ACC112 (cell line): ENCODE data around the gene ZNF423.
"Not testable (repeated sequence)": the region's sequence is repeated elsewhere in the genome, so short reads cannot be mapped to it uniquely, and the experiment has no call there.

Experiments
- H2AFZ ChIP-seq: fragments of 200-600 bp; sonication (generic); one replicate; pipeline ENCODE4 v1.6.0; 2017; ENCODE audit warnings: antibody characterized with exemption, low read length; ENCODE audit not compliant: unreplicated experiment
- H3K27ac ChIP-seq: fragments of 200-600 bp; sonication (generic); 2 replicates; pipeline ENCODE4 v1.5.1; 2014; ENCODE audit warnings: low read depth, mild to moderate bottlenecking, antibody characterized with exemption, low read length, moderate library complexity
- H3K27me3 ChIP-seq: fragments of 200-600 bp; sonication (generic); 2 replicates; pipeline ENCODE4 v1.6.1; 2014; ENCODE audit warnings: mild to moderate bottlenecking, antibody characterized with exemption, low read length, moderate library complexity, mixed read lengths; ENCODE audit not compliant: insufficient read depth
- H3K36me3 ChIP-seq: fragments of 200-600 bp; sonication (generic); 2 replicates; pipeline ENCODE4 v1.6.1; 2016; ENCODE audit warnings: mild to moderate bottlenecking, antibody characterized with exemption, low read length, moderate library complexity, mixed read lengths; ENCODE audit not compliant: insufficient read depth
- H3K4me1 ChIP-seq: fragments of 200-600 bp; sonication (generic); one replicate; pipeline ENCODE4 v1.6.1; 2016; ENCODE audit warnings: low read length, mixed read lengths; ENCODE audit not compliant: insufficient read depth, unreplicated experiment, control insufficient read depth
- H3K4me3 ChIP-seq: fragments of 200-600 bp; sonication (generic); 2 replicates; pipeline ENCODE4 v1.5.1; 2014; ENCODE audit warnings: mild to moderate bottlenecking, low read depth, low read length
- H3K79me2 ChIP-seq: fragments of 200-600 bp; sonication (generic); one replicate; pipeline ENCODE4 v1.6.0; 2016; ENCODE audit warnings: low read length; ENCODE audit not compliant: control insufficient read depth, unreplicated experiment, insufficient read depth

The ZNF423 gene

DNA sequence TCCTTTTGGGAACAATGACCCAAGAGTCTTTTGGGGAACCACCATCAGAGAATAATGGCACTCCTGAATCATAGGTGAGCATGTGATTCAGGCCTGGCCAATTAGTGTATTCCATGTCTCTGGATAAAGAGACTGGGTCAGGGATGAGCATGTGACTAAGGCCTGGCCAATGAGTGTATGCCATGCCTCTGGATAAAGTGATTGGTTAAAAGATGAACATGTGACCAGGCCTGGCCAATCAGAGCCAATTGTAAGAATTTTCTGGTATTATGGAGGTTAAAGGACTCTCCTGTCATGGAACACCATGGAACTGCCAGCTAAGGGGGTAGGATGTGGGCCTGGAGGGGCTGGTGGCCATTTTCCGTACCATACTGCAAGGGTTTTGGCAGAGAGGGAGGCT lies 288.0 kb downstream of the ZNF423 start:
- Histone ChIP-seq H3K79me2 (no peaks in the 10 kb centered on the region), H2AFZ (no peak overlapping the region), H3K27ac (no peak overlapping the region), H3K4me3 (no peak overlapping the region), H3K4me1 (no peaks in the 10 kb centered on the region), H3K27me3 (no peaks in the 10 kb centered on the region), H3K36me3 (no peaks in the 10 kb centered on the region)

DNA sequence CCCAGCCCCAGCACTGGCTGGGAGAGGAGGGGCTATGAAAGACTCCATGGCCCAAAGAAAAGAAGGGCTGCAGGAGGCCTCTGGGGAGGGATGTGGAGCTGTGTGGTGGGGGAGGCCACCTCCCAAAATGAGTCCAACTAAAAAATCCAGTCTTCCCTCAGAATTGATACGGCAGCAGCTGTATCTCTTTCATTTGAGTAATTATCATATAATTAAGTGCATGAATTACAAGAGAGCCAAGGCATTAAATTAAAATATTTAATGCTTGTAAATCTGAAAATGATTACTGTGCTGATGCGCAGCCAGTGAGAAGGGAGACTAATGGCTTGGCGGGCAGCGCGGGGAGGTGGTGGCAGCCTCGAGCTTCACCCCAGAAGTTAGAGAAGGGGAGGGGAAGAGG lies 289.5 kb downstream of the ZNF423 start:
- Histone ChIP-seq H2AFZ (no peak overlapping the region), H3K27me3 (no peaks in the 10 kb centered on the region; the same call in 1 of the 2 replicates), H3K27ac (no peak overlapping the region), H3K36me3 (no peaks in the 10 kb centered on the region), H3K79me2 (no peaks in the 10 kb centered on the region), H3K4me3 (no peak overlapping the region), H3K4me1 (no peaks in the 10 kb centered on the region)

DNA sequence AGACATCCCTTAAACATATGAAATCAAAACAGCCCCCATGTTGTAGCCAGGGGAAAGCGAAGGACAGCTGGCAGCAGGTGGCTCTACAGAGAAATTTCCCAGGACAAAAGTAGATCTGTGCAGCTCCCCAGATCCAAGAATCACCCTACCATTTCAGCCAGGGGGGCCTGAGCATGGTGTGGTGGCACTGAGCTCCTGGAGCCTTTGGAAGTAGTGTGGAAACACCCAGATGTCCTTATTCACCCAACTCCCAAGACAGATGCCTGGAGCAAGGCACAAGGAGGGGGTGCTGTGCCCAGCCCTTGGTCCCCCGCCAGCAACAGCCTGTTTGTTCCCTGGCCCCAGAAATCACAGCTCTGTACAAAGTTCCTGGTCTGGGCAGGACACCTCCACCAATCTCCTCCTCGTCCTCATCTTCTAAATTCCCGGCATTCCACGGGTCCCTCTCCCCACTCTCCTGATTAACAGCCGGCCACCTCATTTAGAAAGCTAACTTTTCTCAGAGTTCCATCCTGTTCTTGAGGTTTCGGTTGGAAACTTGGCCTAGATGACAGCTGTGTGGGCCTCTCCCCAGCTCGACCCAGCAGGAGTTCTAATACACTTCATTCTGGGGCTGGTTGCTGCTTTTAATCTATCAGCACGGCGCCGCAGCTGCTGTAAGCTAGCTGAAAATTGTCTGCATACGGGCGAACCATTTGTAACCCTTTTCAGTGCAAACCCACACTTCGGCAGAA lies 291.2 kb downstream of the ZNF423 start:
- Histone ChIP-seq H3K36me3 (no peaks in the 10 kb centered on the region), H3K4me1 (no peaks in the 10 kb centered on the region), H3K27ac (no peak overlapping the region), H3K4me3 (no peak overlapping the region), H3K79me2 (no peaks in the 10 kb centered on the region), H2AFZ (no peak overlapping the region), H3K27me3 (peaks cover 14% of the 10 kb centered on the region)

DNA sequence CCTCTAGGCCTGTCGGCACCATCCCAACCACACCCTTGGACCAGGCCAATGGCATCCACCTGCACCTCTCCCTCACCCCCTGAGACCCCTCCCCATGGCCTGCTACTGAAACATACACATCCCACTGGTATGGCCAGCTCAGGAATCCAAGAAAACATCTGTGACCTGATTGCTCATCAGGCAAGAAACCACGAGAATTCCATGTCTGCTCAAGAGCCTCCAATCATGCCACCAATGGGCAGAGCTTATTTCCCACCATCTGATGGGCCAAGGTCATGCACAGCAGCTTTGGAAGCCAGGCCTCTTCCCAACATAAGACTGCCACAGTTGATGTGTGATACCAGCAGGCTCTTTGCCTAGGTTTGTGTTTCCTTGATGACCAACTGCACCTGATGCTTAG lies 292.2 kb downstream of the ZNF423 start:
- Histone ChIP-seq H3K4me1 (no peaks in the 10 kb centered on the region), H3K4me3 (no peak overlapping the region)

DNA sequence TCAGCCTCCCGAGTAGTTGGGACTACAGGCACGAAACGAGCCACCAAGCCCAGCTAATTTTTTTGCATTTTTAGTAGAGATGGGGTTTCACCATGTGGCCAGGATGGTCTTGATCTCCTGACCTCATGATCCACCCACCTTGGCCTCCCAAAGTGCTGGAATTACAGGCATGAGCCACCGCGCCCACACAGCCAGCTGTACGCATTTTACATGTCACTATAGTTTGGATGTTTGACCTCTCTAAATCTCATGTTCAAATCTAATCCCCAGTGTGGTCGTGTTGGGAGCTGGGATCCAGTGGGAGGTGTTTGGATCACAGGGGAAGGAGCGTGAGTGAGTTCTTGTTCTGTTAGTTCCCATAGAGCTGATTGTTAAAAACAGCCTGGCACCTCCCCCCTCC lies 293.0 kb downstream of the ZNF423 start:
- H3K27me3 ChIP-seq, result peaks cover 19% of the 10 kb centered on the region
- not testable (repeated sequence) for H3K4me1 ChIP-seq, H2AFZ ChIP-seq

More for the DNA sequence above, 292.2 kb downstream of the ZNF423 start:
- Histone ChIP-seq H3K27ac (no peak overlapping the region), H3K79me2 (no peaks in the 10 kb centered on the region), H2AFZ (no peak overlapping the region), H3K36me3 (no peaks in the 10 kb centered on the region), H3K27me3 (peaks cover 19% of the 10 kb centered on the region)

DNA sequence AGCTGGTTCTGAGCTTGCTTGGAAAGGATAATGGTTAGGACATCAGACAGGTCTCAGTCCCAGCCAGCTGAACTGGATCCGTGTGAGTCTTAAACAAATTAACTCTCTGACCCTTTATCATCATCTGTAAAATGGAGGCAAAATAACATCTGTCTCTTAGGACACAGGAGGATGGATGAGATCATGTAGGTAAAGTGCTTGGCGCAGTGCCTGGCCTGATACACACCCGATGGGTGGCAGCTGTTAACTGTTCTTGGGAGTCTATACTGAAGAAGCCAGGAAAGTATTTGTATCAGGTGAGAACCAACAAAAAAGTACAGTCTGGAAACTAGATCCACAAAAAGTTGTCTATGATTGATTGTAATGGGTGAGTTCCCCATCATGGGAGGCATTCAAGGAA lies 293.7 kb downstream of the ZNF423 start:
- peaks cover 19% of the 10 kb centered on the region for H3K27me3 ChIP-seq
- H2AFZ ChIP-seq, result no peak overlapping the region

More for the DNA sequence above, 293.0 kb downstream of the ZNF423 start:
- not testable (repeated sequence) for H3K4me3 ChIP-seq, H3K36me3 ChIP-seq, H3K79me2 ChIP-seq, H3K27ac ChIP-seq

DNA sequence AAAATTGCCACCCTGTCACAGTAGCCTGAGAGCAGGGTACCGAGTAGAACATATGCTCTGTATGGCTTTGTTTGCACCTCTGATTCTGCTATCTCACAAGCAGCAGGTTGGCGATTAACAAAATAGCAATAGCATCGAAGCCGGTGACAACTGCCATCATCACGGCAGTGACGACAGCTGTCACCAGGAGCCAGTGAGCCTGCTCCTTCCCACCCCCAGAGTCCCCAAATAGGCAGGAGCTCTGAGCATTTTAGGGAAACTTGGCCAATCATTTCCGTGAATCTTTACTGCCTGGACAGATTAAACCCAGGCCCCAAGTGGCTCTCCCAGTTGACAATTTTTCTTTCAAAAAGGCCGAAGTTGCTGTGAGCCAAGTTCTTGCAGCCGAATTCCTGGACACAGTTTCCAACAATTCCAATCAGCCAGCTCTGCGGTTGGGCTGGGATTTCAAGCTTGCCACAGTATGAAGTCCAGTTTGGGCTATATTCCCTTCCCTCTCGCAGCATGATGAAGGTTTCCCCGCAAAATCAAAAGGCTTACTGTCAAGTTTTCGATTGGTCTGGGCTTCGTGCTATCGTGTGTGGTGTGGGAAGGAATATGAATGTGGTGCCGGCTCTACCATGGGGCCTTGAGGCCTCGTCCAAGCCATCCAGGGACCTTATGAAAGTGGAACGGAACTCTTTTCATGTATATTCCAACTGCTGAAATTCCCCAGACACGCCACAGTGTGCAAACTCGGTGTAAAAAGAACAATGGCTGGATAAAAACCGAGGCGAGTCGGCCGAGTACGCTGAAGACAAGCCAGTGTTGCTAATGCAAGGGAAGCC lies 295.7 kb downstream of the ZNF423 start:
- Histone ChIP-seq H3K79me2 (no peaks in the 10 kb centered on the region), H2AFZ (no peak overlapping the region), H3K4me1 (no peaks in the 10 kb centered on the region), H3K27me3 (peaks cover 25% of the 10 kb centered on the region), H3K36me3 (no peaks in the 10 kb centered on the region), H3K27ac (no peak overlapping the region), H3K4me3 (no peak overlapping the region)

More for the DNA sequence above, 293.7 kb downstream of the ZNF423 start:
- no peak overlapping the region for H3K27ac ChIP-seq
- H3K4me3 ChIP-seq, result no peak overlapping the region
- no peaks in the 10 kb centered on the region for H3K79me2 ChIP-seq
- no peaks in the 10 kb centered on the region for H3K36me3 ChIP-seq
- no peaks in the 10 kb centered on the region for H3K4me1 ChIP-seq

DNA sequence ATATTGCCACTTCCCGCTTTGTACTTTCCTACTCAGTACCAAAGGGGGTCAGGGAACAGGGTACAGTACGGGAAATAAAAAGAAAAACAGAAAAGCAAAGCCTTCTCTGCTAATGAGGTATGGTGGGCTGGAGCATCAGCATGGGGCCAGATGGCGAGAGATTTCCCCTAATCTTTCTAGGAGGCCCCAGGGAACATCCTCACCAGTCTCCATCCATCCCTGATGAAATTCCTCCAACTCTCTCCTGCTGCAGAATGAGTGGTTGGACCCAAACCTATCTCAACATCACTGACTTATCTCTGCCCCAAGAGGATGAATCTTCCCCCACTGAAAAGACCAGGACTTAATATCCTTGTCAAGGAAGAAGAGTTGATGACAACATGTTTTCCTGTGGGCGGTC lies 296.7 kb downstream of the ZNF423 start:
- Histone ChIP-seq H3K4me1 (no peaks in the 10 kb centered on the region), H3K79me2 (no peaks in the 10 kb centered on the region), H3K4me3 (no peak overlapping the region), H2AFZ (no peak overlapping the region), H3K36me3 (no peaks in the 10 kb centered on the region), H3K27ac (no peak overlapping the region), H3K27me3 (peaks cover 25% of the 10 kb centered on the region)

DNA sequence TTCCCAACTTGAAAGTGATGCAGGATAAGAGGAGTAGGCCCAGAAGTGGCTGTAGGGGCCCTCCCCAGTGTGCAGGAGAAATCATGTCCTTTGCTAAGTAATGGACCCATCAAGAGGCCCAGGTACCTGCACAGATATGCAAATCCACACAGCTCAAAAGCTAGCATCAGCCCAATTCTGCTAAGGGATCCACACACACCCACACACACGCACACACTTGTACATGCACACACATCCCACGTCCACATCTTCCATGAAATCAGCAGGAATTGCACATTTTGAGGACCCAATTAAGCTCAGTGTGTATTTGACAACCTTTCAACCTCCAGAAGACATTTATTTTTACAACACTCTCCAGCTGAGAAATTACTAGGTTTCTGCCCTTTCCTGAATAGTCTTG lies 297.5 kb downstream of the ZNF423 start:
- H3K4me1 ChIP-seq, result no peaks in the 10 kb centered on the region
- H3K27me3 ChIP-seq, result peaks cover 28% of the 10 kb centered on the region
- H3K27ac ChIP-seq, result no peak overlapping the region
- no peak overlapping the region for H3K4me3 ChIP-seq
- no peaks in the 10 kb centered on the region for H3K79me2 ChIP-seq
- no peaks in the 10 kb centered on the region for H3K36me3 ChIP-seq
- H2AFZ ChIP-seq, result no peak overlapping the region

DNA sequence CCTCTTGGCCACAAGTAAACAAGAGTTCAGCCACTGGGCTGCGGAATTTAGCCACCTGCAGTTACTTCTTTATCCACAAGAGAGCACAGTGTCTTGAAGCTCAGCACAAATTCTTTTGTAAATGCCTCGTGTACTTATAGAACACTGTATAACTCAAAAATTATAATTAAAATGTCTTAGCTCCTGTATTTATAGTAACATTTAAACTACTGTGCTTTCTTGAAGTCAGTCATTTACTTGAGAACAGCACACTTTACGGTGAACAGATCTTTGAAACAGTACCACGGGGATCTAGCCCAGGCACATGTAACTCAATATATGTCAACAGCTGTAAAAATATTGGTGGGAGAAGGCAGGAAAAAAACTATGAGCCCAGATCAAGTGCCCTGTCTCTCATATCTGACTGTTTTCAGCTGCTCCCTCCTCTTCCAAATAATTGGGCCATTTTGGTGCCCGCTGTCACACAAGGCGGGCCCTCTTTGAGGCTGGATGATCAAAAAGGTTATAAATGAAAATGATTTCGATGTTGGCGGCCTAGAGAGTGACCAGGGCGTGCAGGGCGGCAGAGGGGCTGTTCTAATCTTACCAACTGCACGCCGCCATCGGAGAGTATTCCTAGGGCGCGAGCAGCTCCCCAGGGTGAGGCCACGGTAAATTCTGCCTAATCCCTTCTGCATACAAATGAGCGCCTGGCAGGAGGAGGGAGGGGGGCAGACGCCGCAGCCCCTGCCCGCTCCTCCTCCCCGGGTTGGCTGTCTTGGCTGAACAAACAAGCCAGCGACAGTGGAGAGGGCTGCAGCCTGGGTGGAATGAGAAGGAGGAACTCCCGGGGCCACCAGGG lies 299.1 kb downstream of the ZNF423 start:
- no peak overlapping the region for H3K27ac ChIP-seq
- no peak overlapping the region for H2AFZ ChIP-seq
- no peaks in the 10 kb centered on the region for H3K36me3 ChIP-seq
- H3K4me1 ChIP-seq, result no peaks in the 10 kb centered on the region
- peaks cover 28% of the 10 kb centered on the region for H3K27me3 ChIP-seq
- no peak overlapping the region for H3K4me3 ChIP-seq
- H3K79me2 ChIP-seq, result no peaks in the 10 kb centered on the region
